GM10266 (cell line): ENCODE measurements around the gene ZNF217.
"Not testable (repeated sequence)": the region's sequence is repeated elsewhere in the genome, so short reads cannot be mapped to it uniquely, and the experiment has no call there.

ENCODE experiments used
- DNase-seq: peaks from one replicate; pipeline ENCODE4 v3.0.0; 2012; ENCODE audit errors: extremely low spot score
- TF ChIP-seq, protein P1 (sequence below): IDR thresholded peaks from 2 replicates; pipeline ENCODE4 v1.5.1; 2012; ENCODE audit warnings: mild to moderate bottlenecking, low read depth; ENCODE audit not compliant: control insufficient read depth, insufficient read depth; ENCODE audit errors: missing control alignments

Gene ZNF217

GRCh38 chr20:53568351-53568750 lies 25.3 kb downstream of the ZNF217 start:
- DNase-seq, result no peak
- TF ChIP-seq, protein P1, sequence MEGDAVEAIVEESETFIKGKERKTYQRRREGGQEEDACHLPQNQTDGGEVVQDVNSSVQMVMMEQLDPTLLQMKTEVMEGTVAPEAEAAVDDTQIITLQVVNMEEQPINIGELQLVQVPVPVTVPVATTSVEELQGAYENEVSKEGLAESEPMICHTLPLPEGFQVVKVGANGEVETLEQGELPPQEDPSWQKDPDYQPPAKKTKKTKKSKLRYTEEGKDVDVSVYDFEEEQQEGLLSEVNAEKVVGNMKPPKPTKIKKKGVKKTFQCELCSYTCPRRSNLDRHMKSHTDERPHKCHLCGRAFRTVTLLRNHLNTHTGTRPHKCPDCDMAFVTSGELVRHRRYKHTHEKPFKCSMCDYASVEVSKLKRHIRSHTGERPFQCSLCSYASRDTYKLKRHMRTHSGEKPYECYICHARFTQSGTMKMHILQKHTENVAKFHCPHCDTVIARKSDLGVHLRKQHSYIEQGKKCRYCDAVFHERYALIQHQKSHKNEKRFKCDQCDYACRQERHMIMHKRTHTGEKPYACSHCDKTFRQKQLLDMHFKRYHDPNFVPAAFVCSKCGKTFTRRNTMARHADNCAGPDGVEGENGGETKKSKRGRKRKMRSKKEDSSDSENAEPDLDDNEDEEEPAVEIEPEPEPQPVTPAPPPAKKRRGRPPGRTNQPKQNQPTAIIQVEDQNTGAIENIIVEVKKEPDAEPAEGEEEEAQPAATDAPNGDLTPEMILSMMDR, result no peak

GRCh38 chr20:53567379-53567917 lies 26.2 kb downstream of the ZNF217 start:
- no peak for DNase-seq
- TF ChIP-seq, protein P1, result no peak

DNA sequence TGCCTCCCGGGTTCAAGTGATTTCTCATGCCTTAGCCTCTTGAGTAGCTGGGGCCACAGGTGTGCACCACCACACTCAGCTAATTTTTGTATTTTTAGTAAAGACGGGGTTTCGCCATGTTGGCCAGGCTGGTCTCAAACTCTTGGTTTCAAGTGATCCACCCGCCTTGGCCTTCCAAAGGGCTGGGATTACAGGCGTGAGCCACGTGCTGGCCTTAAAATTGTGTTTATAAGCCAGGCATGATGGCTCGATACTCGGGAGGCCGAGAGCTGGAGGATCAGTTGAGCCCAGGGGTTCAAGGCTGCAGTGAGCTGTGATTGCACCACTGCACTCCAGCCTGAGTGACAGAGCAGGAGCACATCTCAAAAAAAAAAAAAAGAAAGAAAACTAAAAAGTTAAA lies 27.0 kb downstream of the ZNF217 start:
- DNase-seq, result not testable (repeated sequence)

- TF ChIP-seq, protein P1, result no peak
- no peak for DNase-seq
Measured at GRCh38 chr20:53565254-53565653, 28.4 kb downstream of the ZNF217 start.

DNA sequence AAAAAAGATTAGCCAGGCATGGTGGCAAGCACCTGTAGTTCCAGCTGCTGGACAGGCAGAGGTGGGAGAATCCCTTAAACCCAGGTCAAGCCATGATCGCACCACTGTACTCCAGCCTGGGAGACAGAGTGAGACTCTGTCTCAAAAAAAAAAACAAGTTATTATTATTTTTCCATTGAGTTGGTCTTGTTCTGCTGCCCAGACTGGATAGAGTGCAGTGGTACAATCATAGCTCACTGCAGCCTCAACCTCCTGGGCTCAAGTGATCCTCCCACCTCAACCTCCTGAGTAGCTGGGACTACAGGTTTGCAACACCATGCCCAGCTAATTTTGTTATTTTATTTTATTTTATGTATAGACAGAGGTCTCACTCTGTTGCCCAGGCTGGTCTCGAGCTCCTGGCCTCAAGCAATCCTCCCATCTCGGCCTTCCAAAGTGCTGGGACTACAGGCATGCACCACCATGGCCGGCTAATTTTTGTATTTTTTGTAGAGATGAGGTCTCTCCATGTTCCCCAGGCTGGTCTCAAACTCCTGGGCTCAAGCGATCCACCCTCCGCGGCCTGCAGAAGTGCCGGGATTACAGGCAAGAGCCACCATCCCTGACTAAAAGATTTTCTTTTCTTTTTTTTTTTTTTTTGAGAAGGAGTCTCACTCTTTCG lies 31.4 kb downstream of the ZNF217 start:
- DNase-seq, result not testable (repeated sequence)

DNA sequence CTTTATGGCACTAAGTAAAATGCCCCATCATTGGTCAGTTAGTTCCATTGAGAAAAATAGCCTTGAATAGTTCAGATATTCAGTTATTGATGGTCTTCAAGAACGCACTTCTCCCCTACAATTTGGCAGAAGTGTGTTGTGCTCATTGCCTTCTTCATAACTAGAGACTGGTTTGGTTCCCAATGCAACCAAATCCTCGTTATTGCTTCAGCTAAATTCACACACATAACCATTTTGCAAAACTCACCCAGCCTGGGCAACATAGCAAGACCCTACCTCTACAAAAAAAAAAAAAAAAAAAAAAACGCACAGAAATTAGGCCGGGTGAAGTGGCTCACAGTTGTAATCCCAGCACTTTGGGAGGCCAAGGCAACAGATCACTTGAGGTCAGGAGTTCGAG lies 32.1 kb downstream of the ZNF217 start:
- TF ChIP-seq, protein P1, result no peak
- no peak for DNase-seq

GRCh38 chr20:53559816-53560215 lies 33.8 kb downstream of the ZNF217 start:
- no peak for DNase-seq
- TF ChIP-seq, protein P1, result no peak

DNA sequence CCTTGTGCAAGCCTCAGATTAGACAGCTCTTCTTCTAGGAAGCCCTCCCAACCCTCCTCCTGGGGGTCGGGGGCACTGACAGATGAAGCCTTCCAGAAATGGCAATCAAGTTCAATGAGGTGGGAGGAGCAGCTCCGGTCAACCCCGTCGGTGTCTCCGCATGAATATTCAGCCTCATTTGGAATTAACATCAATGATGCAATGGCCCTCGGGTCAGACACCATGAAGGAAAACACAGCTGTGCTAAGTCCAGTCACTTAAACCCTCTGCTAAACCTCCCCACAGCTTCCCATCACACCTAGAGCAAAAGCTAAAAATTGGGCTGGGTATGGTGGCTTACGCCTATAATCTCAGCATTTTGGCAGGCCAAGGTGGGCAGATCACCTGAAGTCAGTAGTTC lies 36.5 kb downstream of the ZNF217 start:
- DNase-seq, result no peak
- TF ChIP-seq, protein P1, result no peak
